Stimulated activated CD8-positive, alpha-beta memory T cell treated with anti-CD3 and anti-CD28 coated beads, Interleukin-7, amount 100 ng/mL, for 48 hours (primary cell): ENCODE results near the gene COL5A3.

ENCODE experiments used
- DNase-seq, 2 donors: peaks; one replicate each; pipeline ENCODE4 v3.0.0-alpha.2; 2020; ENCODE audit warnings: low read depth in 1 of 2; ENCODE audit errors: extremely low read depth in 1 of 2

The COL5A3 gene

GRCh38 chr19:10011974-10012373, 1.7 kb upstream of the COL5A3 start:
- DNase-seq = no peak

- DNase-seq = no peak
These were observed 635 bp upstream of the COL5A3 start for GRCh38 chr19:10010939-10011338.

- DNase-seq = no peak
These were observed 535 bp downstream of the COL5A3 start for GRCh38 chr19:10009714-10010224.

- DNase-seq = no peak
These were observed 2.0 kb downstream of the COL5A3 start for GRCh38 chr19:10008184-10008765.

GRCh38 chr19:10007371-10008183, 2.7 kb downstream of the COL5A3 start:
- DNase-seq = no peak

GRCh38 chr19:10006752-10007323, 3.5 kb downstream of the COL5A3 start:
- no peak for DNase-seq

GRCh38 chr19:10006335-10006708, 4.0 kb downstream of the COL5A3 start:
- DNase-seq = no peak

GRCh38 chr19:10005632-10006334, 4.5 kb downstream of the COL5A3 start:
- no peak for DNase-seq

GRCh38 chr19:10004617-10005016, 5.7 kb downstream of the COL5A3 start:
- DNase-seq = no peak

GRCh38 chr19:10003271-10003670, 7.0 kb downstream of the COL5A3 start:
- no peak for DNase-seq

- DNase-seq = no peak
These were observed 8.4 kb downstream of the COL5A3 start for GRCh38 chr19:10001899-10002298.

- peak; percentile 22 to 41 for DNase-seq
These were observed 10.0 kb downstream of the COL5A3 start for GRCh38 chr19:10000171-10000826.

- DNase-seq = no peak
These were observed 13.8 kb downstream of the COL5A3 start for GRCh38 chr19:9996541-9996940.

GRCh38 chr19:9995999-9996398, 14.3 kb downstream of the COL5A3 start:
- no peak for DNase-seq

GRCh38 chr19:9995084-9995483, 15.2 kb downstream of the COL5A3 start:
- DNase-seq = no peak

GRCh38 chr19:9991425-9992191, 18.7 kb downstream of the COL5A3 start:
- no peak for DNase-seq

GRCh38 chr19:9989504-9989903, 20.8 kb downstream of the COL5A3 start:
- DNase-seq = no peak

GRCh38 chr19:9986787-9987281, 23.5 kb downstream of the COL5A3 start:
- DNase-seq = no peak

- no peak for DNase-seq
These were observed 28.7 kb downstream of the COL5A3 start for GRCh38 chr19:9981406-9982260.
